H1 (cell line): Measurements from ENCODE around the gene ST6GALNAC5. TPM values are rescaled to one million over a fixed set of nuclear protein-coding genes. Genes with fewer than 3 reads are reported as not detected.

Source experiments
- CTCF ChIA-PET: fragments of 300-600 bp; sonication (Branson Sonifier 250); formaldehyde crosslinking; loops from one replicate; lab custom pipeline; 2021; ENCODE audit not compliant: partially characterized antibody; lab: Charles Lee
- POLR2A ChIA-PET: fragments of 300-600 bp; sonication (Branson Sonifier 250); formaldehyde crosslinking; loops from one replicate; lab custom pipeline; 2021; ENCODE audit warnings: inconsistent platforms; ENCODE audit not compliant: partially characterized antibody; lab: Charles Lee
- DNase-seq, 2 experiments: peaks; one replicate each; pipeline versions ENCODE4 v3.0.0 to v3.0.0-alpha.2; 2010 to 2022; ENCODE audit warnings: low spot score in 2 of 2, low read depth in 1 of 2, mixed read lengths in 1 of 2
- FAIRE-seq: peaks from 2 replicates; lab custom pipeline; 2011; peaks lifted over from hg19 to GRCh38; lab: Jason Lieb, UNC
- H2AFZ ChIP-seq: 2 replicates; pipeline ENCODE4 v1.8.1; 2012; ENCODE audit warnings: low read length, inconsistent platforms
- H2AK5ac ChIP-seq: 2 replicates; pipeline ENCODE4 v1.6.1; 2013; ENCODE audit warnings: low read depth, low read length
- H2BK120ac ChIP-seq: replicated peaks from 2 replicates; pipeline ENCODE3; 2013; ENCODE audit warnings: low read depth, low read length, inconsistent platforms
- H2BK12ac ChIP-seq: 2 replicates; pipeline ENCODE4 v1.6.1; 2013; ENCODE audit warnings: low read depth, low read length
- H2BK15ac ChIP-seq: 2 replicates; pipeline ENCODE4 v1.6.1; 2013; ENCODE audit warnings: low read length
- H2BK20ac ChIP-seq: 2 replicates; pipeline ENCODE4 v1.6.1; 2013; ENCODE audit warnings: low read length
- H2BK5ac ChIP-seq: 2 replicates; pipeline ENCODE4 v1.6.1; 2013; ENCODE audit warnings: low read depth, low read length
- H3K14ac ChIP-seq: 2 replicates; pipeline ENCODE4 v1.6.1; 2013; ENCODE audit warnings: inconsistent platforms; ENCODE audit not compliant: insufficient read length
- H3K18ac ChIP-seq: 2 replicates; pipeline ENCODE4 v1.6.1; 2013; ENCODE audit warnings: low read length; ENCODE audit errors: extremely low read depth
- H3K23ac ChIP-seq: 2 replicates; pipeline ENCODE4 v1.6.1; 2013; ENCODE audit warnings: inconsistent platforms; ENCODE audit not compliant: insufficient read length
- H3K23me2 ChIP-seq: 2 replicates; pipeline ENCODE4 v1.6.1; 2013; ENCODE audit warnings: low read depth, low read length
- H3K27ac ChIP-seq: 2 replicates; pipeline ENCODE4 v1.6.1; 2011; ENCODE audit warnings: low read depth, low read length, inconsistent platforms
- H3K27me3 ChIP-seq, 4 experiments: replicated peaks in 1 of 4; 1 replicate in 1 of 4; 2 replicates in 3 of 4; pipeline versions ENCODE4 v1.6.1 to v1.8.1; 2011 to 2013; ENCODE audit warnings: low read length in 3 of 4, mild to moderate bottlenecking in 3 of 4, inconsistent platforms in 2 of 4, mixed read lengths in 2 of 4, moderate library complexity in 1 of 4; ENCODE audit not compliant: control insufficient read depth in 3 of 4, insufficient read depth in 3 of 4; ENCODE audit errors: extremely low read depth in 1 of 4
- H3K36me3 ChIP-seq, 4 experiments: 2 replicates each; pipeline versions ENCODE4 v1.6.1 to v1.8.1; 2011 to 2013; ENCODE audit warnings: mild to moderate bottlenecking in 4 of 4, low read length in 3 of 4, moderate library complexity in 2 of 4, control low read depth in 1 of 4, inconsistent platforms in 1 of 4; ENCODE audit not compliant: insufficient read depth in 4 of 4, control insufficient read depth in 2 of 4
- H3K4ac ChIP-seq: replicated peaks from 2 replicates; pipeline ENCODE3; 2013; ENCODE audit warnings: low read length, low read depth, mixed read lengths, inconsistent platforms; ENCODE audit not compliant: insufficient read length
- H3K4me1 ChIP-seq, 4 experiments: replicated peaks in 1 of 4; 1 replicate in 1 of 4; 2 replicates in 3 of 4; pipeline versions ENCODE4 v1.6.1 to v1.8.1; 2011 to 2013; ENCODE audit warnings: low read length in 3 of 4, inconsistent platforms in 2 of 4, mixed read lengths in 1 of 4; ENCODE audit not compliant: insufficient read depth in 4 of 4, control insufficient read depth in 3 of 4
- H3K4me2 ChIP-seq, 2 experiments: 2 replicates each; pipeline versions ENCODE4 v1.6.1 to v1.8.1; 2011 to 2013; ENCODE audit warnings: low read depth in 2 of 2, low read length in 2 of 2, control low read depth in 1 of 2, inconsistent platforms in 1 of 2, mild to moderate bottlenecking in 1 of 2; ENCODE audit not compliant: insufficient read depth in 1 of 2
- H3K4me3 ChIP-seq, 4 experiments: fragments of 200-600, 300-600 bp in 1 of 4; sonication (generic), shearing (Covaris generic), sonication (Bioruptor Twin) in 1 of 4; 2 replicates each; pipeline versions ENCODE4 v1.5.1 to v1.8.1; 2011 to 2016; ENCODE audit warnings: low read length in 4 of 4, low read depth in 3 of 4, control low read depth in 2 of 4, inconsistent platforms in 2 of 4, mild to moderate bottlenecking in 2 of 4, mixed read lengths in 1 of 4, moderate library complexity in 1 of 4; ENCODE audit not compliant: insufficient read depth in 2 of 4; ENCODE audit errors: extremely low read depth in 1 of 4
- H3K56ac ChIP-seq: replicated peaks from 2 replicates; pipeline ENCODE3; 2013; ENCODE audit warnings: low read depth, mild to moderate bottlenecking, mixed read lengths, low read length, inconsistent platforms; ENCODE audit not compliant: insufficient read length
- H3K79me1 ChIP-seq: 2 replicates; pipeline ENCODE4 v1.6.1; 2013; ENCODE audit warnings: low read depth, low read length, control low read depth
- H3K79me2 ChIP-seq, 2 experiments: 2 replicates each; pipeline versions ENCODE4 v1.6.1 to v1.8.1; 2012 to 2013; ENCODE audit warnings: low read length in 2 of 2, mild to moderate bottlenecking in 2 of 2, inconsistent platforms in 1 of 2; ENCODE audit not compliant: insufficient read depth in 2 of 2, control insufficient read depth in 1 of 2
- H3K9ac ChIP-seq, 4 experiments: replicated peaks in 1 of 4; 1 replicate in 1 of 4; 2 replicates in 3 of 4; pipeline versions ENCODE4 v1.6.1 to v1.8.1; 2011 to 2013; ENCODE audit warnings: low read depth in 3 of 4, low read length in 3 of 4, control low read depth in 2 of 4, mild to moderate bottlenecking in 2 of 4, moderate library complexity in 2 of 4, inconsistent platforms in 1 of 4; ENCODE audit errors: extremely low read depth in 1 of 4
- H3K9me3 ChIP-seq, 2 experiments: 2 replicates each; pipeline versions ENCODE4 v1.6.1 to v1.8.1; 2012 to 2013; ENCODE audit warnings: mild to moderate bottlenecking in 2 of 2, moderate library complexity in 2 of 2, control low read depth in 1 of 2, inconsistent platforms in 1 of 2, low read depth in 1 of 2, low read length in 1 of 2, mixed read lengths in 1 of 2; ENCODE audit not compliant: insufficient read depth in 2 of 2
- H4K20me1 ChIP-seq, 2 experiments: replicated peaks in 1 of 2; 2 replicates each; pipeline versions ENCODE3 to v1.8.1; 2011 to 2013; ENCODE audit warnings: inconsistent platforms in 2 of 2, low read length in 2 of 2, mild to moderate bottlenecking in 1 of 2; ENCODE audit not compliant: insufficient read depth in 2 of 2, control insufficient read depth in 1 of 2
- H4K5ac ChIP-seq: 2 replicates; pipeline ENCODE4 v1.6.1; 2013; ENCODE audit warnings: low read length, low read depth, mixed read lengths, inconsistent platforms; ENCODE audit not compliant: insufficient read length
- H4K8ac ChIP-seq: 2 replicates; pipeline ENCODE4 v1.8.0; 2013; ENCODE audit warnings: mild to moderate bottlenecking, moderate library complexity, low read length, inconsistent platforms; ENCODE audit not compliant: insufficient read depth; ENCODE audit errors: extremely low read depth
- H4K91ac ChIP-seq: replicated peaks from 2 replicates; pipeline ENCODE3; 2013; ENCODE audit warnings: low read length, mixed read lengths, inconsistent platforms; ENCODE audit not compliant: insufficient read length
- ASH2L ChIP-seq: fragments of 200-600, 300-600 bp; sonication (generic); IDR thresholded peaks from one replicate; pipeline ENCODE4 v1.7.1; 2017; ENCODE audit warnings: low read length
- JUND ChIP-seq: IDR thresholded peaks from 2 replicates; pipeline ENCODE4 v1.6.1; 2011; ENCODE audit warnings: mild to moderate bottlenecking, improper control_type of control experiment, low read length
- KDM1A ChIP-seq: fragments of 200-600, 300-600 bp; sonication (generic); IDR thresholded peaks from 2 replicates; pipeline ENCODE4 v1.7.1; 2016; ENCODE audit warnings: mild to moderate bottlenecking, low read length, borderline replicate concordance
- KDM5A ChIP-seq: fragments of 200-600 bp; IDR thresholded peaks from 2 replicates; pipeline ENCODE4 v1.7.1; 2012; ENCODE audit warnings: mild to moderate bottlenecking, low read length, inconsistent platforms, mixed read lengths
- PHF8 ChIP-seq: fragments of 200-600 bp; sonication (generic); conservative IDR thresholded peaks from 2 replicates; pipeline ENCODE4 v1.7.1; 2012; ENCODE audit warnings: low read depth, mild to moderate bottlenecking, inconsistent platforms, low read length, moderate library complexity
- POLR2A ChIP-seq, 2 experiments: IDR thresholded peaks; 1 replicate in 1 of 2; 2 replicates in 1 of 2; pipeline ENCODE4 v1.6.1; 2011; ENCODE audit warnings: low read depth in 2 of 2, low read length in 2 of 2, mild to moderate bottlenecking in 2 of 2; ENCODE audit errors: control extremely low read depth in 1 of 2
- TCF12 ChIP-seq: IDR thresholded peaks from 2 replicates; pipeline ENCODE4 v1.6.1; 2011; ENCODE audit warnings: low read depth, mild to moderate bottlenecking, low read length
- WGBS, 2 experiments: shearing (Covaris generic) in 1 of 2; methylation state at CpG; one replicate each; pipeline versions ENCODE4 v1.1.6 to v1.1.7; 2013 to 2015; ENCODE audit warnings: low lambda C conversion rate in 2 of 2, mixed read lengths in 2 of 2, inconsistent platforms in 1 of 2, low coverage in 1 of 2, missing lambda C conversion rate in 1 of 2; ENCODE audit not compliant: insufficient replicate concordance in 2 of 2, insufficient coverage in 1 of 2, insufficient read length in 1 of 2; ENCODE audit errors: extremely low coverage in 1 of 2, missing lambda C conversion rate in 1 of 2; 5-methylcytosine and 5-hydroxymethylcytosine counted together
- polyA plus RNA-seq, 7 experiments: library from polyadenylated mRNA; depleted of rRNA in 3 of 7; stranded (reverse) in 5 of 7; unstranded in 2 of 7; fragments of >200 nt in 5 of 7; fragments of 200-250 nt in 2 of 7; gene quantifications; 1 replicate in 5 of 7; 2 replicates in 1 of 7; 4 replicates in 1 of 7; pipeline versions ENCODE4 v1.2.1 to v1.2.3, GENCODE V29; 2011 to 2013; ENCODE audit warnings: missing spikeins in 2 of 7, mixed read lengths in 2 of 7
- total RNA-seq: library from RNA; stranded (reverse); fragmentation: NEBNext Ultra II Directional; extraction: Animal tissue kit (Norgen Biotek cat#: 25700); gene quantifications from 2 replicates; pipeline ENCODE4 v1.2.1, GENCODE V29; 2021

Gene ST6GALNAC5
- total and polyA plus RNA-seq, 2 of the 8 experiments (the other 6 are each of a cell fraction or from before 2014, with no cell fraction given): 6.2 to 7.3 TPM

- no peaks in the 10 kb centered on the region for H4K20me1 ChIP-seq
- no peaks in the 10 kb centered on the region for H3K36me3 ChIP-seq
- no peaks in the 10 kb centered on the region; the same call in 1 of the 2 replicates for H3K79me1 ChIP-seq
- no peak overlapping the region for H2AK5ac ChIP-seq
- H2BK12ac ChIP-seq: no peak overlapping the region
- H3K9ac ChIP-seq: no peak overlapping the region
- no peak overlapping the region for H3K14ac ChIP-seq
- ChIA-PET POLR2A (no interaction called here), CTCF (interaction anchor here (1.0 kb wide), 1 partner anchor 15 kb away, joined by 3 read pairs; no protein-coding TSS in a partner anchor)
- H2AFZ ChIP-seq: no peak overlapping the region
- no peak overlapping the region for H2BK120ac ChIP-seq
- H3K27ac ChIP-seq: no peak overlapping the region
- H3K4me3 ChIP-seq: no peak overlapping the region
- no peak overlapping the region for H3K4me2 ChIP-seq
- H3K4me1 ChIP-seq: no peaks in the 10 kb centered on the region
- H2BK15ac ChIP-seq: no peak overlapping the region
- peak; percentile 7 for FAIRE-seq
- no peak overlapping the region for H2BK5ac ChIP-seq
- no peak overlapping the region for H2BK20ac ChIP-seq
- no peaks in the 10 kb centered on the region for H3K9me3 ChIP-seq
- no peaks in the 10 kb centered on the region for H3K23me2 ChIP-seq
- H3K18ac ChIP-seq: no peak overlapping the region
- no peak overlapping the region for H4K91ac ChIP-seq
- no peak overlapping the region for H3K56ac ChIP-seq
- 88% methylated on average over 1 of the region's 1 CpG; no CpG with 5 or more reads in 1 of the 2 experiments for WGBS, 2 experiments
- no peak overlapping the region for H3K4ac ChIP-seq
- H4K5ac ChIP-seq: no peak overlapping the region
- no peaks in the 10 kb centered on the region for H3K27me3 ChIP-seq
- H3K23ac ChIP-seq: no peak overlapping the region
- DNase-seq: no peak
- H3K79me2 ChIP-seq: no peaks in the 10 kb centered on the region
- H4K8ac ChIP-seq: no peak overlapping the region
- TF ChIP-seq PHF8 (no peak), KDM1A (no peak), KDM5A (no peak), JUND (no peak), POLR2A (IDR thresholded peaks at IDR 0.05; ENCODE audit: control extremely low read depth in 1 of 2, low read depth in 2 of 2, low read length in 2 of 2) (no peak), ASH2L (no peak), TCF12 (no peak)
These were observed 233.6 kb downstream of the ST6GALNAC5 start for GRCh38 chr1:77100875-77101274.
